Vagina (tissue), 2 donors: ENCODE data around the gene LHCGR.

Experiments used
- POLR2A ChIP-seq, 2 donors: fragments of 450-650 bp; IDR thresholded peaks; one replicate each; pipeline ENCODE4 v1.6.1; 2017; ENCODE audit warnings: antibody characterized with exemption in 2 of 2, mild to moderate bottlenecking in 2 of 2, moderate library complexity in 2 of 2
- TF ChIP-seq, protein P1 (sequence below), 3 experiments: fragments of 450-650 bp in 2 of 3; fragments of 200-600 bp in 1 of 3; sonication (generic) in 1 of 3; IDR thresholded peaks; one replicate each; pipeline ENCODE4 v1.5.1; 2017 to 2019; ENCODE audit warnings: antibody characterized with exemption in 3 of 3, mild to moderate bottlenecking in 2 of 3, moderate library complexity in 2 of 3

DNA sequence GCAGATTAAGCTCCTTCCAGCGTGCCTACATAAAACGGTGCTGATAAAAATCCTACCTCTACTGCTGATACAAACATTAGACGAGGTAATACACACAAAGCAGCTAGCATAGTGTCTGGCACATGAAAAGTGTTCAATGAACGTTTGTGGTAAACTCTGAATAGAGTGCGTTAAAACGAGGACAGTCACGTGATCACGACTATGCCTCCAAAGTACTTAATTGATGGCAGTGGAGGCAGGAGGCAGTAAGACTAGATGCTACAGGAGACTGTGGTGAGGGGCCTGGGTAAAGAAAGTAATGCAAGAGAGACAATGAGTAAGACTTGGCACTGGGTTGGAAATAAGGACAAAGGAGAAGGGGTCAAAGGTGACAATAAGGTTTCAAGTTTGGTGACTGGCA, 32.1 kb upstream of the LHCGR start:
- no peak for TF ChIP-seq POLR2A (IDR thresholded peaks at IDR 0.05)
- TF ChIP-seq, protein P1, sequence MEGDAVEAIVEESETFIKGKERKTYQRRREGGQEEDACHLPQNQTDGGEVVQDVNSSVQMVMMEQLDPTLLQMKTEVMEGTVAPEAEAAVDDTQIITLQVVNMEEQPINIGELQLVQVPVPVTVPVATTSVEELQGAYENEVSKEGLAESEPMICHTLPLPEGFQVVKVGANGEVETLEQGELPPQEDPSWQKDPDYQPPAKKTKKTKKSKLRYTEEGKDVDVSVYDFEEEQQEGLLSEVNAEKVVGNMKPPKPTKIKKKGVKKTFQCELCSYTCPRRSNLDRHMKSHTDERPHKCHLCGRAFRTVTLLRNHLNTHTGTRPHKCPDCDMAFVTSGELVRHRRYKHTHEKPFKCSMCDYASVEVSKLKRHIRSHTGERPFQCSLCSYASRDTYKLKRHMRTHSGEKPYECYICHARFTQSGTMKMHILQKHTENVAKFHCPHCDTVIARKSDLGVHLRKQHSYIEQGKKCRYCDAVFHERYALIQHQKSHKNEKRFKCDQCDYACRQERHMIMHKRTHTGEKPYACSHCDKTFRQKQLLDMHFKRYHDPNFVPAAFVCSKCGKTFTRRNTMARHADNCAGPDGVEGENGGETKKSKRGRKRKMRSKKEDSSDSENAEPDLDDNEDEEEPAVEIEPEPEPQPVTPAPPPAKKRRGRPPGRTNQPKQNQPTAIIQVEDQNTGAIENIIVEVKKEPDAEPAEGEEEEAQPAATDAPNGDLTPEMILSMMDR (IDR thresholded peaks at IDR 0.05) = no peak
